K562 (cell line): Measurements from ENCODE around the gene FUZ. TPM values are rescaled to one million over a fixed set of nuclear protein-coding genes. Genes with fewer than 3 reads are reported as not detected.
A peak's percentile ranks its signal among the peaks of the same experiment; 100 is the strongest.

Experiments used
- CBX1 ChIP-seq: sonication (generic); IDR thresholded peaks from 2 replicates; pipeline ENCODE4 v1.6.1; 2016; ENCODE audit warnings: antibody characterized with exemption, low read depth, mild to moderate bottlenecking
- GTF2E2 ChIP-seq: fragments of 200-800 bp; sonication (Bioruptor generic); IDR thresholded peaks from 2 replicates; pipeline ENCODE4 v1.6.1; 2016; ENCODE audit warnings: missing genetic modification characterization, missing compliant biosample characterization
- HINFP ChIP-seq: fragments of 450-650 bp; conservative IDR thresholded peaks from 2 replicates; pipeline ENCODE4 v1.6.1; 2016; ENCODE audit warnings: missing genetic modification characterization, low read depth, mild to moderate bottlenecking, control low read depth, missing compliant biosample characterization
- HOXB6 ChIP-seq: fragments of 250-450 bp; sonication (Bioruptor Pico); IDR thresholded peaks from 2 replicates; pipeline ENCODE4 v1.5.1; 2022; ENCODE audit warnings: mild to moderate bottlenecking, borderline replicate concordance
- MCM5 ChIP-seq: fragments of 450-650 bp; IDR thresholded peaks from 2 replicates; pipeline ENCODE4 v1.6.1; 2016; ENCODE audit warnings: low read depth
- MTF1 ChIP-seq: fragments of 250-450 bp; sonication (Bioruptor Pico); IDR thresholded peaks from 2 replicates; pipeline ENCODE4 v1.9.0; 2021; ENCODE audit warnings: moderate library complexity, mild to moderate bottlenecking, inconsistent platforms, borderline replicate concordance
- NONO ChIP-seq, 2 experiments: fragments of 200-400 bp in 1 of 2; fragments of 450-650 bp in 1 of 2; formaldehyde crosslinking in 1 of 2; IDR thresholded peaks; 2 replicates each; pipeline ENCODE4 v1.6.1; 2017; ENCODE audit warnings: low read depth in 2 of 2, mild to moderate bottlenecking in 2 of 2, moderate library complexity in 2 of 2, low read length in 1 of 2
- NR2F6 ChIP-seq: fragments of 450-650 bp; formaldehyde crosslinking; IDR thresholded peaks from 2 replicates; pipeline ENCODE4 v1.4.0; 2020; ENCODE audit warnings: mild to moderate bottlenecking
- PHF21A ChIP-seq: fragments of 450-650 bp; IDR thresholded peaks from 2 replicates; pipeline ENCODE4 v1.6.1; 2017; ENCODE audit warnings: low read depth, borderline replicate concordance
- PURB ChIP-seq: sonication (generic); formaldehyde crosslinking; IDR thresholded peaks from 2 replicates; pipeline ENCODE4 v1.9.0; 2021; ENCODE audit warnings: low read depth, mild to moderate bottlenecking, missing genetic modification reagents
- RNF219 ChIP-seq: fragments of 250-450 bp; sonication (Bioruptor Pico); IDR thresholded peaks from 2 replicates; pipeline ENCODE4 v1.5.0; 2022; ENCODE audit warnings: mild to moderate bottlenecking
- SAP30 ChIP-seq: fragments of 200-600 bp; sonication (generic); IDR thresholded peaks from 2 replicates; pipeline ENCODE4 v1.6.1; 2012; ENCODE audit warnings: borderline replicate concordance, low read depth, mild to moderate bottlenecking, moderate library complexity, low read length, control low read depth, inconsistent platforms; ENCODE audit not compliant: insufficient read depth, poor library complexity, severe bottlenecking
- SMARCE1 ChIP-seq: fragments of 450-650 bp; IDR thresholded peaks from 2 replicates; pipeline ENCODE4 v1.7.1; 2016; ENCODE audit warnings: mild to moderate bottlenecking
- TFAP4 ChIP-seq: sonication (generic); formaldehyde crosslinking; IDR thresholded peaks from 2 replicates; pipeline ENCODE4 v1.8.0; 2022; ENCODE audit warnings: missing genetic modification reagents, mild to moderate bottlenecking, moderate library complexity, borderline replicate concordance
- ZNF146 ChIP-seq: IDR thresholded peaks from one replicate; pipeline ENCODE4 v1.6.1; 2018; ENCODE audit warnings: missing compliant biosample characterization; ENCODE audit not compliant: unreplicated experiment
- ZNF3 ChIP-seq: fragments of 250-450 bp; sonication (Bioruptor Pico); IDR thresholded peaks from 2 replicates; pipeline ENCODE4 v1.5.0; 2021; ENCODE audit warnings: mild to moderate bottlenecking, moderate library complexity
- ZNF311 ChIP-seq: fragments of 250-450 bp; sonication (Bioruptor Pico); IDR thresholded peaks from 2 replicates; pipeline ENCODE4 v1.4.0; 2020; ENCODE audit warnings: mild to moderate bottlenecking, moderate library complexity
- ZNF395 ChIP-seq: fragments of 200-800 bp; sonication (Bioruptor generic); IDR thresholded peaks from 2 replicates; pipeline ENCODE4 v1.6.1; 2017; ENCODE audit warnings: missing genetic modification characterization, missing compliant biosample characterization
- ZNF785 ChIP-seq: fragments of 250-450 bp; sonication (Bioruptor Pico); IDR thresholded peaks from 2 replicates; pipeline ENCODE4 v1.4.0; 2020; ENCODE audit warnings: mild to moderate bottlenecking
- polyA plus RNA-seq, 8 experiments: library from polyadenylated mRNA; depleted of rRNA in 4 of 8; stranded (reverse) in 5 of 8; unstranded in 3 of 8; fragments of >200 nt; fragmentation: Nextera tagmentation in 2 of 8; fragmentation: Illumina TruSeq in 1 of 8; extraction: Ambion mirVana in 2 of 8; extraction: Trizol in 1 of 8; gene quantifications; 2 replicates each; pipeline versions ENCODE4 v1.2.1 to v1.2.3, GENCODE V29; 2011 to 2014; ENCODE audit warnings: inconsistent platforms in 1 of 8, missing spikeins in 1 of 8
- total RNA-seq, 7 experiments: library from RNA; depleted of rRNA in 6 of 7; stranded (reverse); fragments of >200 nt in 6 of 7; fragmentation: Illumina TruSeq in 2 of 7; extraction: Trizol in 2 of 7; gene quantifications; 2 replicates each; pipeline versions ENCODE4 v1.2.1 to v1.2.3, GENCODE V29; 2011 to 2021; ENCODE audit warnings: low replicate concordance in 1 of 7

The FUZ gene
- total and polyA plus RNA-seq, 9 of the 15 experiments (the other 6 are each of a cell fraction or from before 2014, with no cell fraction given) = 0.17 to 7.6 (median 3.6) TPM; not detected in 1

- TF ChIP-seq CBX1 (0 out of 2 replicates have a peak, but pooled peaks have one; percentile 73), HINFP (tag) (no peak), NONO (IDR thresholded peaks at IDR 0.05; ENCODE audit: low read depth in 2 of 2, low read length in 1 of 2) (peak in 1 of 2 experiments; percentile 98; a peak in 2 of 4 replicates), PURB (no peak), SMARCE1 (peak; percentile 47; the same call in 1 of the 2 replicates), ZNF311 (no peak), SAP30 (no peak), MCM5 (no peak), RNF219 (CRISPR knock-in tag) (no peak), ZNF785 (CRISPR knock-in tag) (no peak), HOXB6 (CRISPR knock-in tag) (no peak), TFAP4 (CRISPR knock-in tag) (peak; percentile 97), ZNF395 (no peak), MTF1 (CRISPR knock-in tag) (no peak), ZNF146 (CRISPR knock-in tag) (no peak), GTF2E2 (peak; percentile 73; the same call in 1 of the 2 replicates), PHF21A (no peak), ZNF3 (CRISPR knock-in tag) (no peak), NR2F6 (CRISPR knock-in tag) (peak; percentile 78; the same call in 1 of the 2 replicates)
Measured at GRCh38 chr19:49850487-49851342, 37.6 kb upstream of the FUZ start, which contains the start of gene PTOV1 (continued).
